GM04504 (cell line): ENCODE measurements around the gene RSPH9.

Experiments used
- DNase-seq: peaks from one replicate; pipeline ENCODE4 v3.0.0-alpha.2; 2012; ENCODE audit warnings: low read depth

The RSPH9 gene, protein sequence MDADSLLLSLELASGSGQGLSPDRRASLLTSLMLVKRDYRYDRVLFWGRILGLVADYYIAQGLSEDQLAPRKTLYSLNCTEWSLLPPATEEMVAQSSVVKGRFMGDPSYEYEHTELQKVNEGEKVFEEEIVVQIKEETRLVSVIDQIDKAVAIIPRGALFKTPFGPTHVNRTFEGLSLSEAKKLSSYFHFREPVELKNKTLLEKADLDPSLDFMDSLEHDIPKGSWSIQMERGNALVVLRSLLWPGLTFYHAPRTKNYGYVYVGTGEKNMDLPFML

DNA sequence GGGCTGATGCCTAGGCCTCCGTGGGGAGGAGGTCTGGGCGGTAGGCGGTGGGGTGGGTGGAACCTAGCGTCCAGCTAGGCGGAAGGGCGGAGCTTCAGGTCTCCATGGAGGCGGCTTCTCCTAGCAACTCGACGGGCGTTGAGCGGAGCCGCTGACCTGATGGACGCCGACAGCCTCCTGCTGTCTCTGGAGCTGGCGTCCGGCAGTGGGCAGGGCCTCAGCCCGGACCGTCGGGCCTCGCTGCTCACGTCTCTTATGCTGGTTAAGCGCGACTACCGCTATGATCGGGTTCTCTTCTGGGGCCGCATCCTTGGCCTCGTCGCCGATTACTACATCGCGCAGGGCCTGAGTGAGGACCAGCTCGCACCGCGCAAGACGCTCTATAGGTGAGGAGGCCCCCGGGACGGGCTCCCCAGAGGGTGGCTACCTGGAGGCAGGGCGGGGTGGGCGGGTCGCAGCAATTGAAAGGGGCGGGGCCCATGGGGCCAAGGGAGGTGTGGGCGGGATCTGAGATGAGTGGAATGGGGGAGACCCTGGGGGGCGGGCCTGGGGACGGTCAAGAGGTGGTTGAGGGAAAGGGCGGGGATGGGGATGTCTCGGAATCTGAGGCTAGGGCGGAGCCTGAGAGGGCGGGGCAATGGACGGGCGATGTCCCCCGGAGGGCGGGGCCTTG lies at the start of gene RSPH9:
TSS of gene RSPH9 (plus strand) at position 97 of the 673 bp plus-strand sequence. CDS start at position 160, 63 bp downstream.
- no peak for DNase-seq

DNA sequence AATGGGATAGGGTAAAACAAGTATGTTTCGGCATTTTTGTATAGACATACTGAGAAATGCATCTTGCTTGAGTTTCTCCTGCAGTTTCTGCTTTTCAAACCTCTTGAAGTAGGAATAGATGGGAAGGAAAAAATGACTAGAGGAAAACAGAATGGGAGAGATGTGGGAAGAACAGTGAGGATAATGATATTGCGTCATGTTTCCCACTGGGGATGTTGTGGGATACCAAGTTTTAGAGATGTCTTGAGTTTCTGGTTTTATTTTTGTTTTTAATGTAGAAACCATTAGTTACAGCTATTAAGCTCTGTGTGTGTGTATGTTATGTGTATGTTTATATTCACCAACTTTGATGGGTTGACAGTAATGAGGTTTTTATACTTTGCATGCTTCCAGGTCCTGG lies 44.2 kb upstream of the RSPH9 start:
- no peak for DNase-seq

GRCh38 chr6:43604174-43604573 lies 40.7 kb upstream of the RSPH9 start:
- DNase-seq, result no peak

DNA sequence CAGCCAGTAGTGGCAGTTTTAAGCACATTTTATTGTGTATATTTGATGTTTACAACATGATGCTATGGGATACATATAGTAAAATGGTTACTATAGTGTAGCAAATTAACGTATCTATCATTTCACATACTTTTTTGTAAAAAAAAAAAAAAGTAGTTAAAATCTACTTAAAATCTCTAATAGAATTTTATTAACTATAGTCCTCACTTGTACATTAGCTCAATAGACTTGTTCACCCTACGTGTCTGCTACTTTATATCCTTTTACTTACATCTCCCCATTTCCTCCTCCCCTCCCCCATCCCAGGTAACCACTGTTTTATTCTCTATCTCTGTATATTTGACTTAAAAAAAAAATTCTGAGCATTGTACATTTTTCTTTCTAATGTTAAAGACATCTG lies 38.8 kb upstream of the RSPH9 start:
- DNase-seq, result no peak

DNA sequence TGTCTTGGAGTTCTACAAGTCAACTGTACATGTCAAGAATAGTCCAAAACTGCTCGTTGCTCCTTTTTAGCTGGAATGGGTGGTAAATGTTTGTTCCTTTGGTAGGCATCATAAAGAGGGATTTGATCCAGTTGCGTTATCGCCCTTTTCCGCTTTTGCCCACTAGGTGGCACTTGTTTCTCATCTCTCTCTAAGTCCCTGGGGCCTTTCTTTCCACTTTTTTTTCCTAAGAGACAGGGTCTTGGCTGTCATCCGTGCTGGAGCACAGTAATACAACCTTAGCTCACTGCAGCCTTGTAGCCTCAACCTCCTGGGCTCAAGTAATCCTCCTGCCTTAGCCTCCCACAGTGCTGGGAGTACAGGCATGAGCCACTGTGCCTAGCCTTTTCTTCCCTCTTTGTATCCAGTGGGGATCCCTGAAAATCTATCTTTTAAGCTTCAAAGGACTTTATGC lies 36.5 kb upstream of the RSPH9 start:
- peak; percentile 49 for DNase-seq

DNA sequence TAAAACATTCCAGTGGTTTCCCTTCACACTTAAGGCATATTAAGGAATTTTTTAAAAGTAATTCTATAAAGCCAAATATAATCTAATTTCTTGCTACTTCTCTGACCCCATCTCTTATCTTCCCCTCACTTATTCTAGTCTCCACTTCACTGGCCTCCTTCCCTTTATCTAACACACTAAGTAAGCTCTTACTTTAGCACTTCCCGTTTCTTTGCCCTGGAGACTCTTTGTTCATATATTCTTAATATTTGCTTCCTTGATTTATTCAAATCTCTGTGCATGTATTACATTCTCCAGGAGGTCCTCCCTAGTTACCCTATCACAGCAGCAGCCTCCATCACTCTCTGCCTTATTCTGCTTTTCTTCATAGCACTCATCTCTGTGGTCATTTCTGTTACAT lies 36.0 kb upstream of the RSPH9 start:
- no peak for DNase-seq

DNA sequence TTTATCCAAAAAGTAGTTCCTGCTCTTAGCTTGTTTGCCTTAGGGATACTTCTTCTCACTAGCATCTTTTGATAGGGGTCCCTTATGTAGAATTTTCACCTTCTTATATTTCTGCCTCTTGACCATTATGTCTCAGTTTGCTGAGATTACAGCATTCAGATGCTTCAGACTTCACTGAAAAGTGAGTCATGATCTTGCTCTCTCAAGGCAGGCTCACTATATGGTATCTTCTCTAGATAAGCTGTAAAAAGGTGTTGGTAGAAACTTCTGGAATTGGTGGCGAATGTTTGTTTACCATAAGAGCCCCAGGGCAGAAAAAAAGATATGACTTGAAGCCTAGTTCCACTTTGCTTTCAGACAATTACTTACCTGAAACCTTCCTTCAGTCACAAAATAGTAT lies 35.4 kb upstream of the RSPH9 start:
- no peak for DNase-seq

GRCh38 chr6:43610431-43610830 lies 34.4 kb upstream of the RSPH9 start:
- no peak for DNase-seq

GRCh38 chr6:43613721-43614395 lies 31.0 kb upstream of the RSPH9 start:
- no peak for DNase-seq

GRCh38 chr6:43614396-43614730 lies 30.5 kb upstream of the RSPH9 start:
- no peak for DNase-seq

GRCh38 chr6:43616725-43617472 lies 27.9 kb upstream of the RSPH9 start:
- no peak for DNase-seq

GRCh38 chr6:43621078-43621835 lies 23.6 kb upstream of the RSPH9 start:
- no peak for DNase-seq

- no peak for DNase-seq
These were observed 23.0 kb upstream of the RSPH9 start for GRCh38 chr6:43621836-43622180.

- DNase-seq, result no peak
These were observed 22.3 kb upstream of the RSPH9 start for GRCh38 chr6:43622541-43622940.

DNA sequence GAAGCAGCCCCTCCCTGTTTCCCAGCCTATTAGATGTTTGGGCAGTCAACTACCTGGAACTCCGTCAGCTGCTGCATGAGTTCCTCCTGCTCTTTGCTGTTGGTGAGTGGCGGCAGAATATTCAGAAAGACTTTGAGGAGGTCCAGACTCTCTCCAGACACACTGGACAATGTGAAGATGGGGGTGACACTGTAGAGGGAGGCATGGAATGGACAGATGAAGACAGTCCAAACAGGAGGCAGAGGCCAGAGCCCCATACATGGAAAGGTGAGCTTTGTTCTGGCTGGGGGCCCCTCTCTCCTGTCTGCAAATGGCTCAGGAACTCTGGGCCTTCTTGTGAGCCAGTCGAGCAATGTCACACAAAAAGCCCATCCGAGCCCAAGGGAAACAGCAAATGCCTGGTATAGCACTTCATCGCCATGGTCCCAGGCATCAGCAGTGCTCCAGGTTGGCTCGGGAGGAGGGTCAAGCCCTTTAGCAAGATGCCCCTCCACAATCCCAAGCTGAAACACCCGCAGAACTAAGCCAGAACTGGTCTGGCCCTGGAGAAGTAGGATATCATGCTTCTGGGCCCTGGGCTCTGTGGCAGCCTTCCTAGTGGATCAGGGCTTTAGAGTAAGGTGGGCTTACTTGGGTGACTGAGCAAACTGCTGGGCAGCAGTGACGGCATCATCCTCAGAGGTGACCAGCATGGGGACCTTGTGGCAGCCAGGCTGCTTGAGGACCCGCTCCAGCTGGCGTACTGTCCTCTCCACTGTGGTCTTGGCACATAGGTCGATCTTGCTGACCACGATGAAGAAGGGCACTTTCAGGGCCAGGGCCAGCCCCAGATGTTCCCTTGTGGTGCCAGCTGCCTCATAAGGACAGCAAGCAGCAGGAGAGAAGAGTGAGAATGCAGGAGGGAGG lies 20.7 kb upstream of the RSPH9 start:
- DNase-seq, result no peak

DNA sequence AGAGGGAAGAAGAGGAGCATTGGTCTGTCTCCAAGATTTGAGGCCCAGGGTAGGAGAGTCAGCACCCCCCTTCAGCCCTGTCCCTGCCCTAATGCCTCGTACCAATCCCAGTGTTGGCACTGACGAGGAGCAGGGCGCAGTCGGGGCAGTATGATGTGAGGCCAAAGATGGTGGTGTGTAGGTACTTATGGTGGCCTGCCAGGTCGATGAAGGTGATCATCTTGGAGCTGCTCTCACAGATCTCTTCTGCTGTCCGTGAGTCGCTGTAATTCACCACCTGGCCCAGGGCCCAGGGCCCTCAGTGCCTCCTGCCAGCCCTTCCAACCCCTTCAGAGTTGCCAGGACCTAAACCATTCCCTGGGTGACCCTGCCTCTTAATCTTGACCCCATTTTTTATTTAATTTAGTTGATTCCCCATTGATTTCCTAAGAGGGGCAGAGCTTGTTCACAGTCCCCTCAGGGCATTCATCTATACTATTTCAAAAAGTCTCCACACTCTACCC lies 20.0 kb upstream of the RSPH9 start:
- DNase-seq, result no peak

- DNase-seq, result no peak
These were observed 19.3 kb upstream of the RSPH9 start for GRCh38 chr6:43625393-43625992.

DNA sequence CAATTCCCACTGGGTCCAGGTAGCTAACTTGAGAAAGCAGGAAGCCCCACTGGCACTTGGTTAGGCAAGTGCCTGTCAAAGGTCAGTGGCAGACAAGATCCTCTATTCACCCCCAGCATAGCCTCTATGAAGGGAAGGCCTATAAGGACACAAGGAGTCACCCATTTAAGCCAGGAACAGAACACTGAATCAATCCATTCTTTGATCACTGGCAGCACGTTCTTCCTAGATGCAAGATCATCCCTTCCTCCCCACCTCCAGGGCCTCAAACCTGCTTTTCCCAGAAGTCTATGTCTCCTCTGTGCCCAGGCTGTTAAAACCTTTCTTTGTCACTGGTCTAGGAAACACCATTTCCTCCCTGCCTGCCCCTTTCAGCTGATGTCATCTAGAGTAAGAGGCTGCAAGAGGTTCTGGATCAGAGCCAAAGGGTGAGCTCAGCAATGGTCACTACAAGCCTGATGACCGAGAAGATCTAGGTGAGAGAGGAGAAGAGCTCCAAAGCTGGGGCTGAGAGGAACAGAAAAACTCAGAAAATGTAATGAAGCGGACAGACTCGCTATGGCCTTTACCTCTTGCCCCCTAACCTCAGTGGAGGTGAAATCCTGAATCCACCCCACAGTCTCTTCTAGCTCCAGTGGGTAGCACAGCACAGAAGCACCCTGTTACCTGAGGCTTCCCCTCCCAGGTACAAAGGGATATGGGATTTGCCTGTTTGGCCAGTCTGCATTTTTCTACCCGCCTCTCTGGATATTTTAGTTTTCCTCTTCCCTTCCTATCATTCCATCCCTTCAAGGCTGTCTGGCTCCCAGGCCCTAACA lies 17.6 kb upstream of the RSPH9 start:
- DNase-seq, result peak; percentile 95

DNA sequence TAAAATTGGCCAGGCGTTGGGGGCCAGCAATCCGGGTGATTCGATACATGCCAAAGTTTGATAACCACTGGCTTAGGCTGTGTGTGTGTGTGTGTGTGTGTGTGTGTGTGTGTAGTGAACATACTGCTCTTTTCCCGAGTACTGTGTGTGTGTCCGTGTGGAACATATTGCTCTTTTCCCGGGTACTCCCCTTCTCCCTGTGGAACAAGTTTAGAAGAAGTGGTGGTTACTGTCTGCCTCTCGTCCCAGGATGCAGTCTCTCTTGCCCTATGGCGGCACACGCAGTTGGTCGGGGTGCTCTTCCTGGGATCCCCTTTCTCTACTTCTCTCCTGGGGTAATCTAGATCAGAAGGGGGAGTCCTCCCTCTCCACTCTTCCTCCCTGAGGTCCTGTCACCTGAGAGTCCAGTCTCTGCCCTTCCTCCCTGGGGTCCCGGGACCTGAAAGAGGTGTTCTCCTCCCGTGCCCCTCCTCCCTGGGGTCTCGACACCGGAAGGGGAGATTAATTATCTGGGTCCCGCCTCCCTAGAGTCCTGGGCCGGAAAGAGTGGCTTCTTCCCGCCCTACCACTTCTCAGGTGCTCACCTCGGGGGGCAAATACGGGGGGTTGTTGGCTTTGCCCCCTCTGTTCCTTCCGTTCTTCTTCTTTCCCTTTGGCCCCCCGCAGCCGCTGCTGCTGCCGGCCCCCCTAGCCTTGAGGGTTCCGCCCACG lies 16.3 kb upstream of the RSPH9 start:
- DNase-seq, result no peak
